ENCODE results near the gene KRT8. TPM values are rescaled to one million over a fixed set of nuclear protein-coding genes. Genes with fewer than 3 reads are reported as not detected.

KRT8 gene
- total and polyA plus RNA-seq, 2 of the 13 experiments (the other 11 are each of a cell fraction or from before 2014, with no cell fraction given): 498 to 718 TPM

- TF ChIP-seq CREB3 (CRISPR knock-in tag; IDR thresholded peaks at IDR 0.05) (0 out of 2 replicates have a peak, but pooled peaks have one; percentile 4), MEF2D (CRISPR knock-in tag; IDR thresholded peaks at IDR 0.05) (peak; percentile 80; the same call in 1 of the 2 replicates), ZNF883 (CRISPR knock-in tag; IDR thresholded peaks at IDR 0.05; ENCODE audit: not compliant biosample characterization) (peak; percentile 55), JUN (CRISPR knock-in tag; IDR thresholded peaks at IDR 0.05) (peak; percentile 51; the same call in 1 of the 2 replicates), ZFP37 (CRISPR knock-in tag; IDR thresholded peaks at IDR 0.05; ENCODE audit: borderline replicate concordance) (peak; percentile 66; the same call in 1 of the 2 replicates), HDAC2 (CRISPR knock-in tag; IDR thresholded peaks at IDR 0.05) (peak; percentile 51), SMAD1 (CRISPR knock-in tag; IDR thresholded peaks at IDR 0.05; ENCODE audit: borderline replicate concordance, low read depth) (peak; percentile 52; the same call in 1 of the 2 replicates), DRAP1 (CRISPR knock-in tag; IDR thresholded peaks at IDR 0.05) (peak; percentile 99), AHR (CRISPR knock-in tag; IDR thresholded peaks at IDR 0.05) (0 out of 2 replicates have a peak, but pooled peaks have one; percentile 24), ZNF781 (CRISPR knock-in tag; IDR thresholded peaks at IDR 0.05; ENCODE audit: borderline replicate concordance, not compliant biosample characterization) (peak; percentile 66), NR1H2 (CRISPR knock-in tag; IDR thresholded peaks at IDR 0.05; ENCODE audit: borderline replicate concordance, low read depth) (0 out of 2 replicates have a peak, but pooled peaks have one; percentile 57), ZNF281 (CRISPR knock-in tag; IDR thresholded peaks at IDR 0.05; ENCODE audit: borderline replicate concordance) (peak; percentile 16; the same call in 1 of the 2 replicates), SRY (CRISPR knock-in tag; IDR thresholded peaks at IDR 0.05) (peak; percentile 88), ZBTB37 (CRISPR knock-in tag; IDR thresholded peaks at IDR 0.05) (peak; percentile 58), RNF219 (CRISPR knock-in tag; IDR thresholded peaks at IDR 0.05) (0 out of 2 replicates have a peak, but pooled peaks have one; percentile 58), ZGPAT (CRISPR knock-in tag; IDR thresholded peaks at IDR 0.05) (peak; percentile 76), ZSCAN20 (CRISPR knock-in tag; IDR thresholded peaks at IDR 0.05; ENCODE audit: borderline replicate concordance) (0 out of 2 replicates have a peak, but pooled peaks have one; percentile 2)
These were observed at the start of gene KRT8 (continued) for GRCh38 chr12:52904509-52905300.
